IMR-90 (cell line): Measurements from ENCODE around the gene POU2AF2. TPM values are rescaled to one million over a fixed set of nuclear protein-coding genes. Genes with fewer than 3 reads are reported as not detected.

ENCODE experiments used
- ATAC-seq: fragments of 200-7000 bp; cut with Tn5 transposase; 2 replicates; pipeline ENCODE4 v1.9.1; 2020; ENCODE audit warnings: low read depth, mild to moderate bottlenecking, moderate library complexity
- BruUV-seq: library from RNA; stranded (reverse); fragments of 400-500 nt; replicated peaks from 2 replicates; lab custom pipeline; 2021; lab: Mats Ljungman, UMichigan
- CTCF ChIA-PET: fragments of 300-600 bp; formaldehyde crosslinking; extraction: SDS; loops from one replicate; lab custom pipeline; 2021; ENCODE audit warnings: antibody characterized with exemption; lab: Yijun Ruan, JAX
- POLR2A ChIA-PET: fragments of 300-600 bp; sonication (Branson Sonifier 250); formaldehyde crosslinking; loops from one replicate; lab custom pipeline; 2022; ENCODE audit warnings: antibody characterized with exemption; ENCODE audit not compliant: unreplicated experiment; lab: Charles Lee
- DNase-seq: peaks from one replicate; pipeline ENCODE4 v3.0.0; 2013
- H2AFZ ChIP-seq: replicated peaks from 2 replicates; pipeline ENCODE3; 2013; ENCODE audit warnings: low read length, mild to moderate bottlenecking; ENCODE audit not compliant: poor library complexity
- H2AK5ac ChIP-seq: 2 replicates; pipeline ENCODE4 v1.6.1; 2013; ENCODE audit warnings: low read depth, low read length, inconsistent platforms
- H2AK9ac ChIP-seq: replicated peaks from 2 replicates; pipeline ENCODE3; 2013; ENCODE audit warnings: mild to moderate bottlenecking, low read depth, low read length, moderate library complexity; ENCODE audit not compliant: poor library complexity
- H2BK120ac ChIP-seq: 2 replicates; pipeline ENCODE4 v1.6.1; 2013; ENCODE audit warnings: low read depth, low read length, inconsistent platforms
- H2BK15ac ChIP-seq: 3 replicates; pipeline ENCODE4 v1.6.1; 2013; ENCODE audit warnings: low read depth, low read length, inconsistent platforms
- H2BK20ac ChIP-seq: 2 replicates; pipeline ENCODE4 v1.6.1; 2013; ENCODE audit warnings: low read depth, mild to moderate bottlenecking, inconsistent platforms, low read length, moderate library complexity
- H2BK5ac ChIP-seq: 2 replicates; pipeline ENCODE4 v1.6.1; 2013; ENCODE audit warnings: mild to moderate bottlenecking, low read depth, low read length, inconsistent platforms; ENCODE audit not compliant: poor library complexity, severe bottlenecking
- H3K14ac ChIP-seq: replicated peaks from 2 replicates; pipeline ENCODE4 v1.6.1; 2013; ENCODE audit warnings: low read depth, low read length, inconsistent platforms
- H3K18ac ChIP-seq: 2 replicates; pipeline ENCODE4 v1.6.1; 2013; ENCODE audit warnings: low read depth, low read length, control low read depth
- H3K23ac ChIP-seq: 2 replicates; pipeline ENCODE4 v1.6.1; 2013; ENCODE audit warnings: low read depth, low read length, inconsistent platforms
- H3K27ac ChIP-seq: 2 replicates; pipeline ENCODE4 v1.5.1; 2013; ENCODE audit warnings: mild to moderate bottlenecking, control low read depth, low read length; ENCODE audit not compliant: insufficient read depth
- H3K27me3 ChIP-seq: 2 replicates; pipeline ENCODE4 v1.6.1; 2013; ENCODE audit warnings: low read length; ENCODE audit not compliant: control insufficient read depth, insufficient read depth
- H3K36me3 ChIP-seq: 2 replicates; pipeline ENCODE4 v1.6.1; 2013; ENCODE audit warnings: low read length, mixed read lengths; ENCODE audit not compliant: control insufficient read depth, insufficient read depth
- H3K4ac ChIP-seq: 2 replicates; pipeline ENCODE4 v1.6.1; 2013; ENCODE audit warnings: low read depth, low read length, inconsistent platforms
- H3K4me1 ChIP-seq: 2 replicates; pipeline ENCODE4 v1.6.1; 2013; ENCODE audit warnings: low read length, mixed read lengths; ENCODE audit not compliant: control insufficient read depth, insufficient read depth
- H3K4me2 ChIP-seq: 2 replicates; pipeline ENCODE4 v1.6.1; 2013; ENCODE audit warnings: low read depth, mild to moderate bottlenecking, control low read depth, low read length, moderate library complexity
- H3K4me3 ChIP-seq: 2 replicates; pipeline ENCODE4 v1.5.1; 2013; ENCODE audit warnings: low read depth, mild to moderate bottlenecking, control low read depth, low read length, moderate library complexity; ENCODE audit not compliant: insufficient read depth
- H3K56ac ChIP-seq: 2 replicates; pipeline ENCODE4 v1.6.1; 2013; ENCODE audit warnings: low read length, inconsistent platforms; ENCODE audit not compliant: insufficient read depth; ENCODE audit errors: extremely low read depth
- H3K79me1 ChIP-seq, 2 experiments: 2 replicates each; pipeline ENCODE4 v1.6.1; 2013; ENCODE audit warnings: low read length in 2 of 2, inconsistent platforms in 1 of 2, low read depth in 1 of 2
- H3K9ac ChIP-seq: 2 replicates; pipeline ENCODE4 v1.6.1; 2013; ENCODE audit warnings: low read depth, low read length, control low read depth
- H3K9me1 ChIP-seq: 2 replicates; pipeline ENCODE4 v1.6.1; 2013; ENCODE audit warnings: low read length, inconsistent platforms; ENCODE audit not compliant: insufficient read depth
- H3K9me3 ChIP-seq: 2 replicates; pipeline ENCODE4 v1.6.1; 2013; ENCODE audit warnings: low read length; ENCODE audit not compliant: control insufficient read depth, insufficient read depth
- H4K20me1 ChIP-seq: 2 replicates; pipeline ENCODE4 v1.6.1; 2013; ENCODE audit warnings: low read length, inconsistent platforms; ENCODE audit not compliant: insufficient read depth
- H4K5ac ChIP-seq: 2 replicates; pipeline ENCODE4 v1.6.1; 2013; ENCODE audit warnings: mild to moderate bottlenecking, low read depth, low read length, control low read depth
- H4K8ac ChIP-seq, 2 experiments: 2 replicates each; pipeline ENCODE4 v1.6.1; 2013; ENCODE audit warnings: low read depth in 2 of 2, low read length in 2 of 2, control low read depth in 1 of 2, inconsistent platforms in 1 of 2
- H4K91ac ChIP-seq: 2 replicates; pipeline ENCODE4 v1.6.1; 2013; ENCODE audit warnings: low read depth, low read length, inconsistent platforms; ENCODE audit not compliant: insufficient read depth
- BHLHE40 ChIP-seq: fragments of 150-350 bp; IDR thresholded peaks from 2 replicates; pipeline ENCODE4 v1.6.1; 2016; ENCODE audit warnings: mild to moderate bottlenecking, low read depth, low read length
- CEBPB ChIP-seq: IDR thresholded peaks from 2 replicates; pipeline ENCODE4 v1.6.1; 2012; ENCODE audit warnings: low read depth, low read length, improper control_type of control experiment
- CHD1 ChIP-seq: IDR thresholded peaks from 2 replicates; pipeline ENCODE4 v1.6.1; 2012; ENCODE audit warnings: low read depth, low read length, improper control_type of control experiment
- FOS ChIP-seq: fragments of 150-350 bp; IDR thresholded peaks from 2 replicates; pipeline ENCODE4 v1.6.1; 2016; ENCODE audit warnings: low read depth, low read length
- MAFK ChIP-seq: IDR thresholded peaks from 2 replicates; pipeline ENCODE4 v1.6.1; 2012; ENCODE audit warnings: low read depth, low read length, improper control_type of control experiment
- MAZ ChIP-seq: IDR thresholded peaks from 2 replicates; pipeline ENCODE4 v1.6.1; 2012; ENCODE audit warnings: low read depth, mild to moderate bottlenecking, low read length, improper control_type of control experiment, moderate library complexity, borderline replicate concordance
- MXI1 ChIP-seq: IDR thresholded peaks from 2 replicates; pipeline ENCODE4 v1.6.1; 2012; ENCODE audit warnings: low read depth, mild to moderate bottlenecking, low read length, moderate library complexity, borderline replicate concordance
- NFE2L2 ChIP-seq: fragments of 150-350 bp; IDR thresholded peaks from 2 replicates; pipeline ENCODE4 v1.6.1; 2016; ENCODE audit warnings: low read depth, mild to moderate bottlenecking, low read length
- POLR2A ChIP-seq: IDR thresholded peaks from 2 replicates; pipeline ENCODE4 v1.6.1; 2012; ENCODE audit warnings: mild to moderate bottlenecking, low read depth, low read length
- RAD21 ChIP-seq: IDR thresholded peaks from 2 replicates; pipeline ENCODE4 v1.6.1; 2012; ENCODE audit warnings: low read length, improper control_type of control experiment
- RCOR1 ChIP-seq: IDR thresholded peaks from 2 replicates; pipeline ENCODE4 v1.6.1; 2012; ENCODE audit warnings: mild to moderate bottlenecking, low read length, improper control_type of control experiment; ENCODE audit not compliant: insufficient replicate concordance
- RFX5 ChIP-seq: IDR thresholded peaks from 2 replicates; pipeline ENCODE4 v1.8.0; 2012; ENCODE audit warnings: low read depth, mild to moderate bottlenecking, low read length, moderate library complexity
- SMC3 ChIP-seq: fragments of 150-350 bp; IDR thresholded peaks from 2 replicates; pipeline ENCODE4 v1.6.1; 2016; ENCODE audit warnings: low read depth, mild to moderate bottlenecking, antibody characterized with exemption, low read length, moderate library complexity
- USF2 ChIP-seq: fragments of 150-350 bp; IDR thresholded peaks from 2 replicates; pipeline ENCODE4 v1.6.1; 2017; ENCODE audit warnings: mild to moderate bottlenecking, antibody characterized with exemption, low read length, low read depth
- WGBS, 2 experiments: methylation state at CpG; one replicate each; pipeline versions ENCODE4 v1.1.5 to v1.1.7; 2013; ENCODE audit warnings: missing lambda C conversion rate in 2 of 2; ENCODE audit not compliant: insufficient read length in 1 of 2; ENCODE audit errors: extremely low coverage in 2 of 2; 5-methylcytosine and 5-hydroxymethylcytosine counted together
- dilution Hi-C: fragments of 300-500 bp; cut with HindIII; formaldehyde crosslinking; loops from one replicate; pipeline ENCODE4 v1.14.3; 2018; ENCODE audit warnings: low sequenced_read_pairs; ENCODE audit not compliant: unreplicated experiment
- in situ Hi-C: fragments of 300-500 bp; cut with MboI; formaldehyde crosslinking; loops from 3 replicates; pipeline ENCODE4 v1.14.3; 2019; ENCODE audit warnings: low sequenced_read_pairs, inconsistent platforms, mixed read lengths
- intact Hi-C: fragments of 100-400 bp; cut with micrococcal nuclease; formaldehyde crosslinking; loops from 2 replicates; pipeline ENCODE4 v1.10.0; 2022
- polyA plus RNA-seq, 3 experiments: library from polyadenylated mRNA; depleted of rRNA; stranded (reverse); fragments of >200 nt; gene quantifications; 2 replicates each; pipeline ENCODE4 v1.2.3, GENCODE V29; 2012; ENCODE audit warnings: low replicate concordance in 1 of 3
- total RNA-seq: library from RNA; depleted of rRNA; stranded (reverse); fragments of >200 nt; gene quantifications from 2 replicates; pipeline ENCODE4 v1.2.3, GENCODE V29; 2012
- TF ChIP-seq, protein P1 (sequence below): fragments of 150-350 bp; IDR thresholded peaks from 2 replicates; pipeline ENCODE4 v1.6.1; 2016; ENCODE audit warnings: low read depth, mild to moderate bottlenecking, low read length, moderate library complexity, borderline replicate concordance
- TF ChIP-seq, protein P2 (sequence below): conservative IDR thresholded peaks from 2 replicates; pipeline ENCODE4 v1.5.1; 2012; ENCODE audit warnings: mild to moderate bottlenecking, low read depth, low read length, improper control_type of control experiment

POU2AF2 gene
- total and polyA plus RNA-seq, 2 of the 4 experiments (the other 2 are of a cell fraction) = not detected

DNA sequence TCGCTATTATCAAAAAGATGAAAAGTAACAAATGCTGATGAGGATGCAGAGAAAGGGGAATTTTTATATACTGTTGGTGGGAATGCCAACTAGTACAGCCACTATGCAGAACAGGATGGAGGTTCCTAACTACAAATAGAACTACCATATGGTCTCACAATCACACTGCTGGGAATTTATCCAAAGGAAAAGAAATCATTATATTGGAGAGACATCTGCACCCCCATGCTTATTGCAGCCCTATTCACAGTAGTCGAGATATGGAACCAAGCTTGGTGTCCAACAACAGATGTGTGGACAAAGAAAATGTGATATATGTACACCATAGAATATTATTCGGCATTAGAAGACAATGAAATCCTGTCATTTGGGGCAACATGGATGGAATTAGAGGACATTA is 19.6 kb upstream of the POU2AF2 start:
- H2AK5ac ChIP-seq = no peak overlapping the region
- no peaks in the 10 kb centered on the region for H3K27me3 ChIP-seq
- H3K9ac ChIP-seq = no peak overlapping the region
- ChIA-PET CTCF (no interaction called here), POLR2A (no interaction called here)
- intact Hi-C loops = no loop called here
- no peak overlapping the region for H3K18ac ChIP-seq
- no peak overlapping the region for H2AFZ ChIP-seq
- H4K20me1 ChIP-seq = no peaks in the 10 kb centered on the region
- no peak overlapping the region for H3K14ac ChIP-seq
- DNase-seq (no peak), ATAC-seq (no peak)
- no peak overlapping the region for H3K4me2 ChIP-seq
- dilution Hi-C loops = no loop called here
- no peak overlapping the region for H2BK15ac ChIP-seq
- H2AK9ac ChIP-seq = no peak overlapping the region
- H3K4me1 ChIP-seq = peaks cover 2% of the 10 kb centered on the region; the same call in 1 of the 2 replicates
- H2BK120ac ChIP-seq = no peak overlapping the region
- no peaks in the 10 kb centered on the region for H3K36me3 ChIP-seq
- no peak overlapping the region for H4K91ac ChIP-seq
- H4K5ac ChIP-seq = no peak overlapping the region
- H3K27ac ChIP-seq = no peak overlapping the region
- WGBS, 2 experiments = no CpG with 5 or more reads among the region's 3 CpGs
- H3K79me1 ChIP-seq = no peaks in the 10 kb centered on the region
- H3K9me1 ChIP-seq = peaks cover 2% of the 10 kb centered on the region; the same call in 1 of the 2 replicates
- no peak overlapping the region for H3K23ac ChIP-seq
- in situ Hi-C loops = no loop called here
- peaks cover 2% of the 10 kb centered on the region; the same call in 1 of the 2 replicates for H3K9me3 ChIP-seq
- no peak overlapping the region for H3K4me3 ChIP-seq
- H4K8ac ChIP-seq = no peak overlapping the region
- no peak overlapping the region for H3K56ac ChIP-seq
- no peak for TF ChIP-seq FOS
- TF ChIP-seq MAFK = no peak
- TF ChIP-seq RFX5 = no peak
- TF ChIP-seq, protein P1, sequence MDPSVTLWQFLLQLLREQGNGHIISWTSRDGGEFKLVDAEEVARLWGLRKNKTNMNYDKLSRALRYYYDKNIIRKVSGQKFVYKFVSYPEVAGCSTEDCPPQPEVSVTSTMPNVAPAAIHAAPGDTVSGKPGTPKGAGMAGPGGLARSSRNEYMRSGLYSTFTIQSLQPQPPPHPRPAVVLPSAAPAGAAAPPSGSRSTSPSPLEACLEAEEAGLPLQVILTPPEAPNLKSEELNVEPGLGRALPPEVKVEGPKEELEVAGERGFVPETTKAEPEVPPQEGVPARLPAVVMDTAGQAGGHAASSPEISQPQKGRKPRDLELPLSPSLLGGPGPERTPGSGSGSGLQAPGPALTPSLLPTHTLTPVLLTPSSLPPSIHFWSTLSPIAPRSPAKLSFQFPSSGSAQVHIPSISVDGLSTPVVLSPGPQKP = no peak
- TF ChIP-seq BHLHE40 = no peak
- TF ChIP-seq, protein P2, sequence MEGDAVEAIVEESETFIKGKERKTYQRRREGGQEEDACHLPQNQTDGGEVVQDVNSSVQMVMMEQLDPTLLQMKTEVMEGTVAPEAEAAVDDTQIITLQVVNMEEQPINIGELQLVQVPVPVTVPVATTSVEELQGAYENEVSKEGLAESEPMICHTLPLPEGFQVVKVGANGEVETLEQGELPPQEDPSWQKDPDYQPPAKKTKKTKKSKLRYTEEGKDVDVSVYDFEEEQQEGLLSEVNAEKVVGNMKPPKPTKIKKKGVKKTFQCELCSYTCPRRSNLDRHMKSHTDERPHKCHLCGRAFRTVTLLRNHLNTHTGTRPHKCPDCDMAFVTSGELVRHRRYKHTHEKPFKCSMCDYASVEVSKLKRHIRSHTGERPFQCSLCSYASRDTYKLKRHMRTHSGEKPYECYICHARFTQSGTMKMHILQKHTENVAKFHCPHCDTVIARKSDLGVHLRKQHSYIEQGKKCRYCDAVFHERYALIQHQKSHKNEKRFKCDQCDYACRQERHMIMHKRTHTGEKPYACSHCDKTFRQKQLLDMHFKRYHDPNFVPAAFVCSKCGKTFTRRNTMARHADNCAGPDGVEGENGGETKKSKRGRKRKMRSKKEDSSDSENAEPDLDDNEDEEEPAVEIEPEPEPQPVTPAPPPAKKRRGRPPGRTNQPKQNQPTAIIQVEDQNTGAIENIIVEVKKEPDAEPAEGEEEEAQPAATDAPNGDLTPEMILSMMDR = no peak
- no peak for TF ChIP-seq USF2
- TF ChIP-seq RCOR1 = no peak
- no peak for TF ChIP-seq SMC3
- TF ChIP-seq MAZ = no peak
- no peak for TF ChIP-seq RAD21
- TF ChIP-seq CHD1 = no peak
- no peak for TF ChIP-seq CEBPB
- no peak for TF ChIP-seq POLR2A
- no peak for TF ChIP-seq MXI1
- no peak for TF ChIP-seq NFE2L2
- H2BK5ac ChIP-seq = no peak overlapping the region
- H2BK20ac ChIP-seq = no peak overlapping the region
- no peak overlapping the region for H3K4ac ChIP-seq
- no TSS peak for BruUV-seq
